MM.1S (cell line): Measurements from ENCODE around the gene GREB1.

Experiments used
- DNase-seq: peaks from one replicate; pipeline ENCODE4 v3.0.0-alpha.2; 2015
- H2AFZ ChIP-seq: fragments of 300-600 bp; sonication (generic); 2 replicates; pipeline ENCODE4 v1.6.0; 2016; ENCODE audit warnings: antibody characterized with exemption, low read length
- H3F3A ChIP-seq: fragments of 300-600 bp; sonication (generic); 2 replicates; pipeline ENCODE4 v1.6.1; 2016; ENCODE audit warnings: mild to moderate bottlenecking, antibody characterized with exemption, low read length, moderate library complexity, mixed read lengths; ENCODE audit not compliant: insufficient read depth
- H3K27ac ChIP-seq: fragments of 300-600 bp; sonication (generic); 2 replicates; pipeline ENCODE4 v1.5.1; 2016; ENCODE audit warnings: mild to moderate bottlenecking, low read length
- H3K27me3 ChIP-seq: fragments of 300-600 bp; sonication (generic); replicated peaks from 2 replicates; pipeline ENCODE4 v1.6.0; 2016; ENCODE audit warnings: low read length; ENCODE audit not compliant: insufficient read depth
- H3K36me3 ChIP-seq: fragments of 300-600 bp; sonication (generic); replicated peaks from 2 replicates; pipeline ENCODE4 v1.6.1; 2016; ENCODE audit warnings: mild to moderate bottlenecking, low read length, mixed read lengths; ENCODE audit not compliant: insufficient read depth
- H3K4me1 ChIP-seq: fragments of 300-600 bp; sonication (generic); 2 replicates; pipeline ENCODE4 v1.6.1; 2016; ENCODE audit warnings: low read length, mixed read lengths
- H3K4me2 ChIP-seq: fragments of 300-600 bp; sonication (generic); 2 replicates; pipeline ENCODE4 v1.6.0; 2016; ENCODE audit warnings: low read depth, low read length
- H3K4me3 ChIP-seq: fragments of 300-600 bp; sonication (generic); 2 replicates; pipeline ENCODE4 v1.5.1; 2016; ENCODE audit warnings: low read length, mixed read lengths
- H3K79me2 ChIP-seq: fragments of 300-600 bp; sonication (generic); 2 replicates; pipeline ENCODE4 v1.6.1; 2016; ENCODE audit warnings: mixed run types, low read length, mixed read lengths
- H3K9ac ChIP-seq: fragments of 300-600 bp; sonication (generic); 2 replicates; pipeline ENCODE4 v1.6.1; 2016; ENCODE audit warnings: low read length, mixed read lengths
- H3K9me2 ChIP-seq: fragments of 300-600 bp; sonication (generic); replicated peaks from 2 replicates; pipeline ENCODE4 v1.6.1; 2016; ENCODE audit warnings: mild to moderate bottlenecking, low read length, mixed read lengths; ENCODE audit not compliant: insufficient read depth
- H3K9me3 ChIP-seq: fragments of 300-600 bp; sonication (generic); replicated peaks from 2 replicates; pipeline ENCODE4 v1.6.1; 2016; ENCODE audit warnings: mild to moderate bottlenecking, low read length, mixed read lengths; ENCODE audit not compliant: insufficient read depth
- H4K20me1 ChIP-seq: fragments of 300-600 bp; sonication (generic); 2 replicates; pipeline ENCODE4 v1.6.1; 2016; ENCODE audit warnings: mild to moderate bottlenecking, low read length, moderate library complexity, mixed read lengths; ENCODE audit not compliant: insufficient read depth
- CTCF ChIP-seq: fragments of 300-600 bp; sonication (generic); IDR thresholded peaks from 2 replicates; pipeline ENCODE4 v1.5.1; 2016; ENCODE audit warnings: antibody characterized with exemption, low read length, mixed read lengths
- EZH2 ChIP-seq: fragments of 300-600 bp; sonication (generic); optimal IDR thresholded peaks from 2 replicates; pipeline ENCODE3; 2017; ENCODE audit warnings: low read depth, mild to moderate bottlenecking, antibody characterized with exemption, low read length, mixed read lengths
- EZH2phosphoT487 ChIP-seq: fragments of 300-600 bp; sonication (generic); IDR thresholded peaks from 2 replicates; pipeline ENCODE4 v1.6.1; 2018; ENCODE audit warnings: antibody characterized with exemption, low read length

Gene GREB1

GRCh38 chr2:11502740-11503292, 31.0 kb upstream of the GREB1 start:
- peaks cover 63% of the 10 kb centered on the region for H3K4me1 ChIP-seq
- no peaks in the 10 kb centered on the region for H3K27me3 ChIP-seq
- H3K9ac ChIP-seq, result no peak overlapping the region
- H4K20me1 ChIP-seq, result no peaks in the 10 kb centered on the region
- no peak for DNase-seq
- H2AFZ ChIP-seq, result no peak overlapping the region
- H3K79me2 ChIP-seq, result no peaks in the 10 kb centered on the region
- H3K4me2 ChIP-seq, result no peak overlapping the region
- no peaks in the 10 kb centered on the region for H3K9me3 ChIP-seq
- no peaks in the 10 kb centered on the region for H3K9me2 ChIP-seq
- H3K4me3 ChIP-seq, result no peak overlapping the region
- H3K36me3 ChIP-seq, result no peaks in the 10 kb centered on the region
- TF ChIP-seq CTCF, result no peak
- TF ChIP-seq EZH2phosphoT487, result no peak
- TF ChIP-seq EZH2, result no peak
- peaks cover 43% of the 10 kb centered on the region for H3F3A ChIP-seq
- H3K27ac ChIP-seq, result no peak overlapping the region

- Histone ChIP-seq H3K9ac (no peak overlapping the region), H4K20me1 (no peaks in the 10 kb centered on the region), H3F3A (peaks cover 38% of the 10 kb centered on the region), H3K27me3 (no peaks in the 10 kb centered on the region), H3K4me1 (peaks cover 57% of the 10 kb centered on the region), H3K9me2 (no peaks in the 10 kb centered on the region), H3K9me3 (no peaks in the 10 kb centered on the region), H3K36me3 (no peaks in the 10 kb centered on the region), H3K27ac (no peak overlapping the region), H2AFZ (no peak overlapping the region), H3K4me3 (no peak overlapping the region), H3K79me2 (no peaks in the 10 kb centered on the region), H3K4me2 (no peak overlapping the region)
- TF ChIP-seq EZH2 (no peak), EZH2phosphoT487 (no peak), CTCF (no peak)
- DNase-seq, result no peak
Measured at GRCh38 chr2:11503354-11503927, 30.4 kb upstream of the GREB1 start.

DNA sequence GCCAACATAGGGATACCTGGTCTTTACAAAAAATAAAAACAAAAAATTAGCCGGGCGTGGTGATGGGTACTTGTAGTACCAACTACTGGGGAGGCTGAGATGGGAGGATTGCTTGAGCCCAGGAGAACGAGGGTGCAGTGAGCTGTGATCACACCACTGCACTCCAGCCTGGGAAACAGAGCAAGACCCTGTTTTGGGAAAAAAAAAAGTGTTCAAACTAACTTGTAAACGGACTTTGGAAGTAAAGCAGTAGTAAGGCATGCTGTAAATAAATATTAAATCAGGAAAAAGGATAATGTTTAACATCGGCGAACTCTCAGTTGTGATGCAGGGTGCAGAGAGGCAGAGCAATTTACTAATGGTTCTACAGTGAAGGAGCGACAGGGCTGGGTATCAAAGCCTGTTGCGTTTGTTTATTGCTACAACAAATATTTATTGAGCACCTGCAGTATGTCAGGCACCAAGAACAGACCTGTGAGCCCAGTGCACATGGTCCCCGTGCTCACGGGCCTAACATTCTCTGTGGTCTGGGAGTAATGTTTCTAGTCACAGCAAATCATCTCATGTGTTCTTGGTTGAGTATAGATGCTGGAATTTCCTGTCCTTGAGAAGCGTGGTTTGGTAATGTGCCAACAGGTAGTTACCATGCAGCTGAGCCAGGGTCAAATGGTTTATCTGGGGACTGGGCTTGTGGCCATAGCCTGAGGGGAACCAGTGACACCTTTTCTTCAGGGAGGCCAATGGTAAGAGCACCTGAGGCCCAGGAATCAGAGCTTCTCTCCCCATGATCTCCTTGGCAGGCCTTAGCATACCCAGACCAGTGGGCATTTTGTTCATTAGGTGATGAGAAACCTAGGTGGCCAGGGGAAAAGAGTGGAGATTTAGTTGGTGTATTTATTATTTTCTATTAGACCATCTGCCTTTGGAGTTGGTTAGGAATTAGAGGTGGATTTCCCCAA, 27.9 kb upstream of the GREB1 start:
- Histone ChIP-seq H3K9me3 (no peaks in the 10 kb centered on the region), H3K9ac (peak overlapping the region; percentile 36; the same call in 1 of the 2 replicates), H3K4me1 (peaks cover 36% of the 10 kb centered on the region), H3K4me2 (peak overlapping the region; percentile 43), H4K20me1 (no peaks in the 10 kb centered on the region), H3K36me3 (no peaks in the 10 kb centered on the region), H3K27ac (peak overlapping the region; percentile 84), H3K9me2 (no peaks in the 10 kb centered on the region), H3K27me3 (no peaks in the 10 kb centered on the region), H3K79me2 (no peaks in the 10 kb centered on the region), H2AFZ (no peak overlapping the region), H3F3A (peaks cover 20% of the 10 kb centered on the region), H3K4me3 (no peak overlapping the region)
- DNase-seq, result peak; percentile 95
- TF ChIP-seq EZH2 (no peak), CTCF (no peak)
